MCF 10A (cell line): ENCODE results near the gene TNFSF15. TPM values are rescaled to one million over a fixed set of nuclear protein-coding genes. Genes with fewer than 3 reads are reported as not detected.

ENCODE experiments used
- BruUV-seq: library from RNA; stranded (reverse); fragments of 400-500 nt; replicated peaks from 2 replicates; lab custom pipeline; 2021; lab: Mats Ljungman, UMichigan
- CTCF ChIA-PET: fragments of 300-600 bp; sonication (Branson Sonifier 250); formaldehyde crosslinking; extraction: SDS; loops from one replicate; lab custom pipeline; 2021; ENCODE audit warnings: antibody characterized with exemption, inconsistent platforms; lab: Yijun Ruan, JAX
- POLR2A ChIA-PET: fragments of 300-600, 350-650 bp; sonication (Branson Sonifier 250); formaldehyde crosslinking; extraction: SDS; loops from one replicate; lab custom pipeline; 2020; ENCODE audit warnings: antibody characterized with exemption, inconsistent platforms; lab: Yijun Ruan, JAX
- DNase-seq: peaks from one replicate; pipeline ENCODE4 v3.0.0-alpha.2; 2018; ENCODE audit not compliant: unreplicated experiment
- H3K27ac Mint-ChIP-seq: one replicate; pipeline ENCODE4 v1.8.0; 2022; ENCODE audit warnings: mild to moderate bottlenecking, low read depth, mixed read lengths; ENCODE audit not compliant: unreplicated experiment
- H3K27me3 Mint-ChIP-seq: one replicate; pipeline ENCODE4 v1.8.0; 2022; ENCODE audit warnings: mixed read lengths; ENCODE audit not compliant: insufficient read depth, unreplicated experiment
- H3K36me3 Mint-ChIP-seq: one replicate; pipeline ENCODE4 v1.8.0; 2022; ENCODE audit warnings: mild to moderate bottlenecking, moderate library complexity, mixed read lengths; ENCODE audit not compliant: insufficient read depth, unreplicated experiment
- H3K4me1 Mint-ChIP-seq: one replicate; pipeline ENCODE4 v1.8.0; 2022; ENCODE audit warnings: mixed read lengths; ENCODE audit not compliant: insufficient read depth, unreplicated experiment
- H3K4me3 Mint-ChIP-seq: one replicate; pipeline ENCODE4 v1.8.0; 2022; ENCODE audit warnings: mild to moderate bottlenecking, moderate library complexity, mixed read lengths; ENCODE audit not compliant: unreplicated experiment
- H3K9me3 Mint-ChIP-seq: one replicate; pipeline ENCODE4 v1.8.0; 2022; ENCODE audit warnings: mixed read lengths; ENCODE audit not compliant: unreplicated experiment
- intact Hi-C: fragments of 100-400 bp; cut with micrococcal nuclease; formaldehyde crosslinking; loops from 2 replicates; pipeline ENCODE4 v1.14.1; 2022
- total RNA-seq: library from RNA; stranded (reverse); gene quantifications from 2 replicates; pipeline ENCODE4 v1.2.3, GENCODE V29; 2022
- TF ChIP-seq, protein P1 (sequence below): fragments of 200-600 bp; IDR thresholded peaks from one replicate; pipeline ENCODE4 v1.8.0; 2022; ENCODE audit warnings: antibody characterized with exemption, mild to moderate bottlenecking; ENCODE audit not compliant: unreplicated experiment

Gene TNFSF15
- total RNA-seq, 1 experiment from 2014 or later: 1.9 TPM

DNA sequence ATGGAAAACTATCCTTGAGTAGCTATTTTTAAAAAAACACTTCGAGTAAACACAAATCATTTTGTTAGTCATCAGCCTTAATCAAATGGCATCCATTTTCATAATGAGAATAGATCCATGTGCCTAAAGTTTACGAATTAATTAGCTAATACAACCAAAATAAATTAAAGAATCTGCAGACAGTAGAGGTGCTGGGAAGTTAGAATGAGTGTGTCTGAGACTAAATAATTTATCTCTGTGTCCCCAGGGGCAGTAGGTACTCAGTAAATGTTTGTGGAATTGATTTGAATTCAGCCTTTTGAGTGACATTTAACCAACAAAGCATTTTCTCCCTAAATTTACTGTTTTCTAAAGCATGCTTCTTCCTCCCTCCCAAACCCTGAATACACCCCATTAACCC is 18.6 kb downstream of the TNFSF15 start:
- no peaks in the 10 kb centered on the region for H3K9me3 Mint-ChIP-seq
- ChIA-PET CTCF (interaction anchor here (0.6 to 2.6 kb wide), 3 partner anchors 19 to 1564 kb away, joined by 3 to 8 read pairs (median 3); partner anchors contain the start of gene TNFSF15), POLR2A (interaction anchor here (1.0 to 4.5 kb wide), 7 partner anchors 8 to 121 kb away, joined by 3 to 36 read pairs (median 7); partner anchors contain the start of gene TNFSF15)
- intact Hi-C loops: no loop called here
- no TSS peak for BruUV-seq
- DNase-seq: no peak
- no peak overlapping the region for H3K4me3 Mint-ChIP-seq
- H3K27ac Mint-ChIP-seq: peak overlapping the region; percentile 9
- TF ChIP-seq, protein P1, sequence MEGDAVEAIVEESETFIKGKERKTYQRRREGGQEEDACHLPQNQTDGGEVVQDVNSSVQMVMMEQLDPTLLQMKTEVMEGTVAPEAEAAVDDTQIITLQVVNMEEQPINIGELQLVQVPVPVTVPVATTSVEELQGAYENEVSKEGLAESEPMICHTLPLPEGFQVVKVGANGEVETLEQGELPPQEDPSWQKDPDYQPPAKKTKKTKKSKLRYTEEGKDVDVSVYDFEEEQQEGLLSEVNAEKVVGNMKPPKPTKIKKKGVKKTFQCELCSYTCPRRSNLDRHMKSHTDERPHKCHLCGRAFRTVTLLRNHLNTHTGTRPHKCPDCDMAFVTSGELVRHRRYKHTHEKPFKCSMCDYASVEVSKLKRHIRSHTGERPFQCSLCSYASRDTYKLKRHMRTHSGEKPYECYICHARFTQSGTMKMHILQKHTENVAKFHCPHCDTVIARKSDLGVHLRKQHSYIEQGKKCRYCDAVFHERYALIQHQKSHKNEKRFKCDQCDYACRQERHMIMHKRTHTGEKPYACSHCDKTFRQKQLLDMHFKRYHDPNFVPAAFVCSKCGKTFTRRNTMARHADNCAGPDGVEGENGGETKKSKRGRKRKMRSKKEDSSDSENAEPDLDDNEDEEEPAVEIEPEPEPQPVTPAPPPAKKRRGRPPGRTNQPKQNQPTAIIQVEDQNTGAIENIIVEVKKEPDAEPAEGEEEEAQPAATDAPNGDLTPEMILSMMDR: no peak
- peaks cover 5% of the 10 kb centered on the region for H3K36me3 Mint-ChIP-seq
- H3K27me3 Mint-ChIP-seq: no peaks in the 10 kb centered on the region
- H3K4me1 Mint-ChIP-seq: peaks cover 11% of the 10 kb centered on the region

DNA sequence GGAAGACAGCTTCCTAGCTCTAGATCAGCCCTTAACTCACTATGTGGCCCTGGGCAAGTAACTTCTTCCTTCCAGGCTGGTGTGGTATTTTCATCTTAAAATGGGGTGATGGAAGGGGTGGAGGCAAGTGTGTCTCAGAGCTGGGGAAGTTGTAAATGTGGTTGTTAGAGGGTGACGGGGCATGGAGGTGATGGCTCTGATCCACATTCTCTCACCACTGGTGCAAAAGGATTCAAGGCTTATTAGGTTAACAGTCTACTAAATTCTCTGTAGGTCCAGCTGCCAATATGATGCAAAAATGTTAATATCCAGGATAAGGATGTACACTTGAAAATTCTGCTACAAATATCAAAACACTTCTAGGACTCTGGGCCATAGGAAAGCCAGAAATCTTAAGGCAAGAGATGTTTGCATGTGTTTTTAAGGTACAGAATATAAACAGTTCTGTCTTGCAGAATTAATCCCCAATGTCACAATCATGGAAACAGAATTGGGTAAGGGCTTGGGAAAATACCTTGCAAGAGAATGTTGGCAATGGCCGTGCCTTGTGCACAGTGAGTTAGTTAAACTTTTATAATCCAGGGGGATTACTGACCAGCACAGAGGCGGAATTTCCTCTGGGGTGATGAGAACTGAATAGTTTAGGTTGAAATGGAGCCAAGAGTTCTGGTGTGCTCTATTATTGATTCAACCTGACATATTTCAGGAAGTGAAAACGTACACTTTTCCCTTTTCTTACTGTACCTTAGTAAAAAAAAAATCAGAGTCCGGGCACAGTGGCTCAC is 19.8 kb downstream of the TNFSF15 start:
- ChIA-PET POLR2A (interaction anchor here (1.2 to 1.4 kb wide), 3 partner anchors 12 to 1314 kb away, joined by 3 to 4 read pairs (median 4); no protein-coding TSS in a partner anchor), CTCF (interaction anchor here (0.6 to 1.2 kb wide), 4 partner anchors 121 to 228 kb away, joined by 3 to 4 read pairs (median 3); no protein-coding TSS in a partner anchor)
- Mint-ChIP-seq H3K4me3 (no peak overlapping the region), H3K36me3 (no peaks in the 10 kb centered on the region), H3K9me3 (no peaks in the 10 kb centered on the region), H3K27ac (no peak overlapping the region), H3K4me1 (peaks cover 4% of the 10 kb centered on the region), H3K27me3 (no peaks in the 10 kb centered on the region)
- BruUV-seq: no TSS peak
- DNase-seq: peak; percentile 66
- TF ChIP-seq, protein P1: no peak
- intact Hi-C loops: no loop called here

DNA sequence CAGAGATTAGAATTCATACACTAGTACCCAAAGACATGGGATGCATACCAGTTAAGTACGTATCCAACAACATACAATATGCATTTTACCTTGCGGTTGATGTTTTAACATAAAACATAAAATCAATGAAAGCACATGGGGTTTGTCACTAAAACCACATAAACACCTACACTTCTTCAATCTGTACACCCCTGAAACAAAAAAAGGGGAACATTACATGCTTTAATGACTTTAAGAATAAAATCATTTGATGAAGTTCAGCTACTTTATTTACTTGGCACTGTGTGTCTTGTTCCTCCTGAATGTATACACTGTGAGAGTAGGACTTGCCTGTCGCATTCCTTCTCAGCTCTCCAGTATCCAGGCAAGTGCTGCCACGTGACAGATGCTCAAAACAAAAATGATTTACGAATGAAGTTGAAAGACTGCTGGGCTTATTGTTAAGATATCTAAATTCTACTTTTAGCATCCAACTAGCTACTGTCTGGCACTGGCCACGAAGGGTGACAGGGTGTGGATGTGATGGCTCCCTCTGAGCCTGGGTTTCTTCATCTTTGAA is 21.0 kb downstream of the TNFSF15 start:
- intact Hi-C loops: no loop called here
- H3K27ac Mint-ChIP-seq: no peak overlapping the region

More for the DNA sequence above, 21.0 kb downstream of the TNFSF15 start:
- BruUV-seq: no TSS peak
- CTCF ChIA-PET: interaction anchor here (0.5 to 1.2 kb wide), 5 partner anchors 9 to 127 kb away, joined by 3 to 4 read pairs (median 3); no protein-coding TSS in a partner anchor
- no peak for DNase-seq
- Mint-ChIP-seq H3K36me3 (no peaks in the 10 kb centered on the region), H3K27me3 (no peaks in the 10 kb centered on the region), H3K9me3 (no peaks in the 10 kb centered on the region), H3K4me3 (no peak overlapping the region), H3K4me1 (peaks cover 4% of the 10 kb centered on the region)
- POLR2A ChIA-PET: interaction anchor here (1.2 to 1.4 kb wide), 3 partner anchors 13 to 1316 kb away, joined by 3 to 4 read pairs (median 4); no protein-coding TSS in a partner anchor
- TF ChIP-seq, protein P1: no peak
